GM10248 (cell line): Measurements from ENCODE around the gene NANS.

ENCODE experiments used
- CTCF ChIA-PET: fragments of 300-600 bp; sonication (Branson Sonifier 250); formaldehyde crosslinking; extraction: SDS; loops from one replicate; lab custom pipeline; 2021; ENCODE audit warnings: antibody characterized with exemption; lab: Yijun Ruan, JAX
- POLR2A ChIA-PET: fragments of 350-650 bp; sonication (Branson Sonifier 250); formaldehyde crosslinking; extraction: SDS; loops from one replicate; lab custom pipeline; 2020; ENCODE audit warnings: antibody characterized with exemption; lab: Yijun Ruan, JAX
- DNase-seq: peaks from one replicate; pipeline ENCODE4 v3.0.0; 2012; ENCODE audit errors: extremely low spot score
- CTCF ChIP-seq: IDR thresholded peaks from 2 replicates; pipeline ENCODE4 v1.5.1; 2012; ENCODE audit warnings: mild to moderate bottlenecking, low read depth; ENCODE audit errors: extremely low read depth, missing control alignments, control extremely low read depth

Gene NANS

DNA sequence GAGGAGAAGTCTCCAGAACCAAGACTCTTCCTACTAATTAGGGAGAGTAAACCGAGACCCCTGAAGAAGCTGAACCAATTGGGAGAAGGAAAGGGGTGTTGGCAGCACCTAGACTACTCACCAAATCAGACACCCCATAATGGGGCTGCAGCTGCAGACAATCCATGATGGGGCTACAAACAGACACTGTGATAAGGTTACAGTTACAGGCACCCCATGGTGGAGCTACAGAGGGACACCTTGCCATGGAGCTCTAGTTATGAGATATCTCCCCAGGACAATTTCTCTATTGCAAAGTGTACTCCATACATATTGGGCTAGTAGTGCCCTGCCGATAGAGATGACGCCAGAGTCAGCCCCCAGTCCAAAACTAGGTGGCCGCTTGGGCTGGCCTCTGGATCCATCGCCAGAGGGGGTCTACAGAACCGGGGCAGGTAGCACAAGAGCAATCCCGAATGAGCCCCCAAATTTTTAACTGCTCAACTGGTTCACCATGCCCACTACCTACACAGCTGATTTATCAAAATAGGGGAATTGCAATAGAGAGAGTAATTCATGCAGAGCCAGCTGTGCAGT, 2.1 kb upstream of the NANS start:
- no peak for DNase-seq
- POLR2A ChIA-PET, result interaction anchor here (1.3 kb wide), 1 partner anchor 9 kb away, joined by 3 read pairs; no protein-coding TSS in a partner anchor
- no peak for TF ChIP-seq CTCF
- CTCF ChIA-PET, result interaction anchor here (0.9 to 1.9 kb wide), 10 partner anchors 9 to 71 kb away, joined by 3 to 8 read pairs (median 3); partner anchors contain the start of gene ANP32B

- TF ChIP-seq CTCF, result no peak
- no peak for DNase-seq
- CTCF ChIA-PET, result interaction anchor here (1.0 to 4.9 kb wide), 11 partner anchors 10 to 135 kb away, joined by 3 to 22 read pairs (median 6); partner anchors contain the start of genes ANP32B and TRMO
- POLR2A ChIA-PET, result interaction anchor here (0.6 to 2.2 kb wide), 7 partner anchors 10 to 418 kb away, joined by 4 to 19 read pairs (median 9); no protein-coding TSS in a partner anchor
Measured at GRCh38 chr9:98057138-98057799, 737 bp downstream of the NANS start.

- ChIA-PET POLR2A (no interaction called here), CTCF (interaction anchor here (1.2 kb wide), 1 partner anchor 15 kb away, joined by 3 read pairs; no protein-coding TSS in a partner anchor)
- TF ChIP-seq CTCF, result no peak
- no peak for DNase-seq
Measured at GRCh38 chr9:98062161-98062560, 5.6 kb downstream of the NANS start.

DNA sequence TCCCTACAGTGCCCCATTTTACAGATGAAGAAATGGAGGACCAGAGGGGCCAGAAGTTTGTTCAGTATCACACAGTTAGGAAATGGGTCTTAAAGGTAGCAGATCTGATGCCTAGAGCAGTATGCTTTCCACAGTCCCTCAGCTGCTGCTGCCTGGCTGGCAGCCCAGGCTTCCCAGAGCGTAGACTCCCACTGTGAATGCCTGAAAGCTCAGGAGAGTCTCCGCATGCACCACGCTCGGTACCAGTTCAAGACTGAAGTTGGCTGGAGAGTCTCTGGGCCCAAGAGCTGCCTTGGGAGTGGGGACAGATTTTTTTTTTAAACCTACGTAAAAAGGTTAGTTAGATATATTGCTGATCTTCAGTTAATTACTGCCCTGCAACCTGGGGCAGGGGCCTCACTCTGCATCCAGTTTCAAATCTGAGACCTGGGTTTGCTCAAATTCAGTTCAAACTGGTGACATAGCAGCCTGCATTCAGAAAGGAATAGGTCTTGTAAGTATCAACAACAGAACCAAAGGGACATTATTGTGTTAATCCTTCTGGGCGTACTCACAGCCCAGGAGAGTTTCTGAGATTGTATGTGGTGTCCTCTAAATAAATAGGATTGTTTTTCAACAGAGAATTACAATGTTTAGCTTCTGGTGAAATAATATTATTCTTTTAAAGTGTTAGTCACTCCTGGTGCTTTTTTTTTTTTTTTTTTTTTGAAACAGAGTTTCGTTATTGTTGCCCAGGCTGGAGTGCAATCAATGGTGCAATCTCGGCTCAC, 8.3 kb downstream of the NANS start:
- CTCF ChIA-PET, result interaction anchor here (2.6 kb wide), 1 partner anchor 9 kb away, joined by 13 read pairs; no protein-coding TSS in a partner anchor
- POLR2A ChIA-PET, result interaction anchor here (0.7 kb wide), 1 partner anchor 385 kb away, joined by 8 read pairs; no protein-coding TSS in a partner anchor
- no peak for TF ChIP-seq CTCF

DNA sequence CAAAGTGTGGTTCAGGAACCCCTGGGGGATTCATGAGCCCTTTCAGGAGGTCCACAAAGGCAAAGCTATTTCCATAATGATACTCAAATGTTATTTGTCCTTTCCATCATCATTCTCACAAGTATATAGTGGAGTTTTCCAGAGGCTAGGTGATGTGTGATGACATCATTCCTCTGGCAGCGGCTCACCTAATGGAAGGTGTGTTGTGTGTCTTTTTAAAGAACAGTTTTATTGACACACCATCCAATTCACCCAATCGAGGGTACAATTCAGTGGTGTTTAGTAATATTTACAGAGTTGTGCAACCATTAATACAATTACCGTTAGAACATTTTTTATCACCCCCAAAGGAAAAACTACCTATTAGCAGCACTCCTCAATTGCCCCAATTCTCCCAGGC, 9.7 kb downstream of the NANS start:
- TF ChIP-seq CTCF, result no peak
- DNase-seq, result no peak
- ChIA-PET POLR2A (no interaction called here), CTCF (interaction anchor here (3.4 kb wide), 1 partner anchor 8 kb away, joined by 22 read pairs; the partner anchor contains the start of gene NANS)

More for the DNA sequence above, 8.3 kb downstream of the NANS start:
- DNase-seq, result no peak

GRCh38 chr9:98067184-98067583, 10.7 kb downstream of the NANS start:
- POLR2A ChIA-PET, result no interaction called here
- CTCF ChIA-PET, result interaction anchor here (3.4 kb wide), 1 partner anchor 9 kb away, joined by 22 read pairs; the partner anchor contains the start of gene NANS
- TF ChIP-seq CTCF, result no peak
- no peak for DNase-seq
